Transverse colon (tissue), 4 donors: Measurements from ENCODE around the gene LNX2. TPM values are rescaled to one million over a fixed set of nuclear protein-coding genes. Genes with fewer than 3 reads are reported as not detected.

ENCODE experiments used
- DNase-seq: peaks from one replicate; pipeline ENCODE4 v3.0.0-alpha.2; 2019
- H3K27ac ChIP-seq, 4 donors: fragments of 200-600 bp; sonication (generic); 2 replicates each; pipeline ENCODE4 v1.5.1; 2016 to 2018; ENCODE audit warnings: inconsistent platforms in 4 of 4
- H3K27me3 ChIP-seq: fragments of 200-600 bp; sonication (generic); 2 replicates; pipeline ENCODE4 v1.5.1; 2017; ENCODE audit warnings: inconsistent platforms
- H3K36me3 ChIP-seq, 4 donors: fragments of 200-600 bp; sonication (generic); 2 replicates each; pipeline ENCODE4 v1.5.1; 2017 to 2019; ENCODE audit warnings: inconsistent platforms in 4 of 4
- H3K4me1 ChIP-seq, 4 donors: fragments of 200-600 bp; sonication (generic); 2 replicates each; pipeline ENCODE4 v1.5.1; 2017 to 2020; ENCODE audit warnings: inconsistent platforms in 4 of 4
- H3K4me3 ChIP-seq, 4 donors: fragments of 200-600 bp; sonication (generic); 1 replicate in 1 of 4; 2 replicates in 3 of 4; pipeline versions ENCODE4 v1.5.1 to v1.6.1; 2017 to 2019; ENCODE audit warnings: inconsistent platforms in 4 of 4
- H3K9me3 ChIP-seq, 2 donors: fragments of 200-600 bp; sonication (generic); 2 replicates each; pipeline ENCODE4 v1.5.1; 2017 to 2019; ENCODE audit warnings: inconsistent platforms in 2 of 2
- EP300 ChIP-seq: sonication (generic); formaldehyde crosslinking; IDR thresholded peaks from one replicate; pipeline ENCODE4 v1.6.1; 2017; ENCODE audit warnings: antibody characterized with exemption, low read depth
- POLR2A ChIP-seq: fragments of 450-650 bp; IDR thresholded peaks from one replicate; pipeline ENCODE4 v1.6.1; 2016; ENCODE audit warnings: antibody characterized with exemption, mild to moderate bottlenecking, moderate library complexity
- POLR2AphosphoS5 ChIP-seq, 3 donors: sonication (generic); formaldehyde crosslinking; IDR thresholded peaks; one replicate each; pipeline ENCODE4 v1.6.1; 2016; ENCODE audit warnings: antibody characterized with exemption in 3 of 3
- WGBS, 2 donors: methylation state at CpG; one replicate each; pipeline ENCODE4 v1.1.5; 2018; ENCODE audit warnings: low coverage in 1 of 2; 5-methylcytosine and 5-hydroxymethylcytosine counted together
- in situ Hi-C, 4 donors: fragments of 200-750 bp; cut with MboI; loops; one replicate each; pipeline versions ENCODE4 v1.15.0 to v1.15.1; 2017; ENCODE audit warnings: low sequenced_read_pairs in 3 of 4, low pct_ligation_motif_present in 1 of 4, low pct_unique_long_range_greater_than_20kb in 1 of 4
- intact Hi-C: fragments of 100-400 bp; cut with DNase I; formaldehyde crosslinking; loops from one replicate; pipeline ENCODE4 v1.15.1; 2023; ENCODE audit warnings: low total_unique reads
- total RNA-seq, 4 donors: library from RNA; depleted of rRNA; stranded (reverse); fragments of >200 nt; gene quantifications; one replicate each; pipeline ENCODE4 v1.1.0, GENCODE V29; 2016
- TF ChIP-seq, protein P1 (sequence below), 5 experiments: fragments of 200-600 bp in 3 of 5; fragments of 450-650 bp in 2 of 5; sonication (generic) in 3 of 5; IDR thresholded peaks; 1 replicate in 2 of 5; 2 replicates in 3 of 5; pipeline ENCODE4 v1.5.1; 2016 to 2017; ENCODE audit warnings: antibody characterized with exemption in 5 of 5, inconsistent platforms in 3 of 5, mild to moderate bottlenecking in 2 of 5, moderate library complexity in 1 of 5

Gene LNX2
- total RNA-seq, 4 donors from 2014 or later: 1.8 to 29.6 (median 18.9) TPM

DNA sequence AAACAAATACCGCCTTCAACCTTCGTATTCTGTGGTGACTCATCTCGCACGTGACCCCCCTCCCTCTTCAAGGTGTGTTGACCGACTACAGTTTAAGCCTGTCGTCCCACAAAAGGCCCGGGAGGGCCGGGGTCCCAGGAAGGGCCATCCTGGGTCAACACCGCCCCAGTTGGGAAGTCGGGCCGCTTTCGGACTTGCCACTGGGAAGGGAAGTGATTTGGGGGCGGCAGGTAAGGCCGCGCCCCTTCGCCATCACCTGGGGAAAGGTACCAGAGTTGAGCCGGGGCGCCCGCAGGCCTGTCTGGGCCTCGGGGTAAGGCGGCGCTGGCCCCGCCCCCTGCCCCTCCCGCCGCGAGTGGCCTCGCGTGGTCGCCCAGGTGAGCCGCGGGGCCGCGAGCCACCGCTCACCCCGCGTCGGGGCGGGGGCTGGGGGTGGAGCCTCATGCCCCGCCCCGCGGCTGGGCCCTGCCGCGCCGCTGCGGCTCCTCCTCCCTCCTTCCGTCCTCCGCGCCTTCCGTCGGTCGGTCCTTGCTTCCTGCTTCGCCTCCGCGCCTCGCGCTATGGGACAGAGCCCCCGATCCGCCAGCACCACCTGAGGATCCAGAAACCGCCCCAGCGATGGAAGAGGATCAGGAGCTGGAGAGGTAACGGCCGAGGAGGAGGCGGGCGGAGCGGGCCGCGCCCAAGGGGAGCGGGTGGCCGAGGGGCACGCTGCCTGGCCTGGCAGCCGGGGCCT lies 1.2 kb upstream of the LNX2 start, which contains the start of gene POLR1D:
Gene POLR1D, plus strand, starts transcription at position 527 of the 736 bp plus-strand sequence. Its CDS starts 92 bp downstream, at position 619.
- intact Hi-C loops: no loop called here
- no peaks in the 10 kb centered on the region for H3K27me3 ChIP-seq
- no peaks in the 10 kb centered on the region for H3K36me3 ChIP-seq
- H3K9me3 ChIP-seq: no peaks in the 10 kb centered on the region
- in situ Hi-C loops: no loop called here
- DNase-seq: peak; percentile 89
- H3K4me1 ChIP-seq: peaks cover 8 to 64% (median 30%) of the 10 kb centered on the region in 4 donors
- peak within 1 kb of the TSS; percentile 99 for H3K27ac ChIP-seq
- H3K4me3 ChIP-seq: peak within 1 kb of the TSS; percentile 90 to 98 (median 94)
- WGBS, 2 donors: 2% methylated on average over 47 of the region's 71 CpGs; no CpG with 5 or more reads in 1 of the 2 donors
- TF ChIP-seq, protein P1, sequence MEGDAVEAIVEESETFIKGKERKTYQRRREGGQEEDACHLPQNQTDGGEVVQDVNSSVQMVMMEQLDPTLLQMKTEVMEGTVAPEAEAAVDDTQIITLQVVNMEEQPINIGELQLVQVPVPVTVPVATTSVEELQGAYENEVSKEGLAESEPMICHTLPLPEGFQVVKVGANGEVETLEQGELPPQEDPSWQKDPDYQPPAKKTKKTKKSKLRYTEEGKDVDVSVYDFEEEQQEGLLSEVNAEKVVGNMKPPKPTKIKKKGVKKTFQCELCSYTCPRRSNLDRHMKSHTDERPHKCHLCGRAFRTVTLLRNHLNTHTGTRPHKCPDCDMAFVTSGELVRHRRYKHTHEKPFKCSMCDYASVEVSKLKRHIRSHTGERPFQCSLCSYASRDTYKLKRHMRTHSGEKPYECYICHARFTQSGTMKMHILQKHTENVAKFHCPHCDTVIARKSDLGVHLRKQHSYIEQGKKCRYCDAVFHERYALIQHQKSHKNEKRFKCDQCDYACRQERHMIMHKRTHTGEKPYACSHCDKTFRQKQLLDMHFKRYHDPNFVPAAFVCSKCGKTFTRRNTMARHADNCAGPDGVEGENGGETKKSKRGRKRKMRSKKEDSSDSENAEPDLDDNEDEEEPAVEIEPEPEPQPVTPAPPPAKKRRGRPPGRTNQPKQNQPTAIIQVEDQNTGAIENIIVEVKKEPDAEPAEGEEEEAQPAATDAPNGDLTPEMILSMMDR (IDR thresholded peaks at IDR 0.05): no peak
- no peak for TF ChIP-seq EP300
- peak; percentile 83 for TF ChIP-seq POLR2A
- TF ChIP-seq POLR2AphosphoS5 (IDR thresholded peaks at IDR 0.05): peak; percentile 88 to 96 (median 94)

GRCh38 chr13:27621116-27621365 lies 712 bp upstream of the LNX2 start:
- Histone ChIP-seq H3K27me3 (no peaks in the 10 kb centered on the region), H3K4me1 (peaks cover 8 to 62% (median 30%) of the 10 kb centered on the region in 4 donors), H3K36me3 (no peaks in the 10 kb centered on the region), H3K4me3 (peak overlapping the region; percentile 90 to 98 (median 94)), H3K27ac (peak overlapping the region; percentile 99), H3K9me3 (no peaks in the 10 kb centered on the region)
- TF ChIP-seq, protein P1 (IDR thresholded peaks at IDR 0.05): no peak
- peak in 1 of 3 donors; percentile 55 for TF ChIP-seq POLR2AphosphoS5 (IDR thresholded peaks at IDR 0.05)
- WGBS, 2 donors: 0% methylated on average over 2 to 8 of the region's 8 CpGs
- DNase-seq: no peak
- intact Hi-C loops: no loop called here
- in situ Hi-C loops: no loop called here

DNA sequence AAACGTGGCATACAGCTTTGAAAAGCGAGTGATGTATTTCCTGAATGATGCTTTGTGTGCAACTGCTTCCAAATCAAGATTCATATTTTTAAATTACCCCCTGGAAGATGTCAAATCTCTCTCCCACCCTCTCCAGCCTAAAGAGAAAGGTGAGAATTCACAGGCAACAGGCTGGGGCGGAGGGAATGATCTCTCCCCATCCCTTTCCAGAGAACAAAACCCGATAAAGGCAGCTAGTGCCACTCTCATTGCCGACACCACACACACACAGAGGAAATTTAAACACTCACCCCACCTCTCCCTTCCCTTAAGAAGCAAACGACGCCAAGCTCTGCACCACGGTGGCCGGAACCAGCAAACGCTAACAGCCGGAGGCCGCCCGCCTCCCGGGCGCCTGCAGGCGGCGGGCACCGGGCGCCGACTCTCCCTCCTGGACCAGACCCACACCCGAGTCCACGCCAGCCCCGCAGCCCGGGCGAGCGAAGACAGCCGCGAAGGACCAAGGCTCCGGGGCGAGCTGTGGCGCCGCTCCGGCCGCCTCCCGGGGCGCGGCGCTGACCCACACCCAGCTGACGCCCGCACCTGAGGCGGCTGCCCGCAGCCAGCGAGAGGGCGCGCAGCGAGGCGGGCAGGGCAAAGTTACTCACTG lies 477 bp downstream of the LNX2 start:
- Histone ChIP-seq H3K9me3 (peaks cover 0 to 3% of the 10 kb centered on the region in 2 donors), H3K4me1 (peaks cover 8 to 50% (median 26%) of the 10 kb centered on the region in 4 donors), H3K27me3 (no peaks in the 10 kb centered on the region), H3K27ac (peak overlapping the region; percentile 99), H3K4me3 (peak overlapping the region; percentile 80 to 98 (median 94)), H3K36me3 (no peaks in the 10 kb centered on the region)
- 0 to 2% methylated on average over 2 to 14 of the region's 47 CpGs for WGBS, 2 donors
- TF ChIP-seq, protein P1 (IDR thresholded peaks at IDR 0.05): peak; percentile 21 to 61 (median 42)
- TF ChIP-seq POLR2AphosphoS5 (IDR thresholded peaks at IDR 0.05) (no peak), EP300 (no peak)
- peak; percentile 57 for DNase-seq
- intact Hi-C loops: loop anchor here (10.0 kb wide), 1 partner anchor 195 kb away; the partner anchor contains the start of gene GTF3A
- in situ Hi-C loops: loop anchor here in 1 of 4 donors (10.0 kb wide), 1 partner anchor 165 kb away; the partner anchor contains the start of gene MTIF3

- intact Hi-C loops: loop anchor here (10.0 kb wide), 1 partner anchor 194 kb away; the partner anchor contains the start of gene GTF3A
- in situ Hi-C loops: loop anchor here in 1 of 4 donors (10.0 kb wide), 1 partner anchor 164 kb away; the partner anchor contains the start of gene MTIF3
- Histone ChIP-seq H3K9me3 (peaks cover 0 to 5% of the 10 kb centered on the region in 2 donors), H3K27me3 (no peaks in the 10 kb centered on the region), H3K36me3 (no peaks in the 10 kb centered on the region), H3K4me1 (peaks cover 8 to 44% (median 24%) of the 10 kb centered on the region in 4 donors), H3K27ac (peak overlapping the region; percentile 99), H3K4me3 (peak overlapping the region in 3 of 4 donors; percentile 92 to 98 (median 96))
- no peak for DNase-seq
- 21 to 22% methylated on average over 8 to 10 of the region's 10 CpGs for WGBS, 2 donors
- no peak for TF ChIP-seq EP300
- TF ChIP-seq, protein P1 (IDR thresholded peaks at IDR 0.05): no peak
- TF ChIP-seq POLR2A: no peak
- TF ChIP-seq POLR2AphosphoS5 (IDR thresholded peaks at IDR 0.05): no peak
Observed at GRCh38 chr13:27619093-27619727, 1.1 kb downstream of the LNX2 start.
